GM12878 (cell line): ENCODE results near the gene MAPKAPK3. TPM values are rescaled to one million over a fixed set of nuclear protein-coding genes. Genes with fewer than 3 reads are reported as not detected.
A peak's percentile ranks its signal among the peaks of the same experiment; 100 is the strongest.

Experiments
- BHLHE40 ChIP-seq, 2 experiments: fragments of 450-650 bp in 1 of 2; IDR thresholded peaks; 2 replicates each; pipeline ENCODE4 v1.6.1; 2011 to 2017; ENCODE audit warnings: low read depth in 2 of 2, borderline replicate concordance in 1 of 2, improper control_type of control experiment in 1 of 2, low read length in 1 of 2, mild to moderate bottlenecking in 1 of 2
- CHD1 ChIP-seq: IDR thresholded peaks from 2 replicates; pipeline ENCODE4 v1.6.1; 2012; ENCODE audit warnings: low read depth, low read length, improper control_type of control experiment
- CREM ChIP-seq: IDR thresholded peaks from 2 replicates; pipeline ENCODE4 v1.6.1; 2014; ENCODE audit warnings: antibody characterized with exemption, low read depth
- DPF2 ChIP-seq: fragments of 450-650 bp; IDR thresholded peaks from 2 replicates; pipeline ENCODE4 v1.6.1; 2017; ENCODE audit warnings: mild to moderate bottlenecking
- EED ChIP-seq: sonication (generic); IDR thresholded peaks from 2 replicates; pipeline ENCODE4 v1.6.1; 2016; ENCODE audit warnings: antibody characterized with exemption, low read depth
- EGR1 ChIP-seq, 2 experiments: IDR thresholded peaks; 1 replicate in 1 of 2; 2 replicates in 1 of 2; pipeline ENCODE4 v1.6.1; 2011 to 2012; ENCODE audit warnings: low read depth in 2 of 2, low read length in 2 of 2, borderline replicate concordance in 1 of 2, mild to moderate bottlenecking in 1 of 2, moderate library complexity in 1 of 2
- GABPA ChIP-seq: IDR thresholded peaks from 2 replicates; pipeline ENCODE4 v1.6.1; 2014; ENCODE audit warnings: antibody characterized with exemption, low read depth, mild to moderate bottlenecking, inconsistent platforms
- HDAC2 ChIP-seq: fragments of 200-600 bp; sonication (generic); IDR thresholded peaks from 2 replicates; pipeline ENCODE4 v1.6.1; 2017
- IKZF2 ChIP-seq, 2 experiments: fragments of 450-650 bp; IDR thresholded peaks; 2 replicates each; pipeline ENCODE4 v1.6.1; 2017; ENCODE audit warnings: mild to moderate bottlenecking in 2 of 2, moderate library complexity in 2 of 2
- MYC ChIP-seq: IDR thresholded peaks from 2 replicates; pipeline ENCODE4 v1.6.1; 2011; ENCODE audit warnings: mild to moderate bottlenecking, low read length, moderate library complexity, inconsistent platforms; ENCODE audit not compliant: insufficient read depth, insufficient replicate concordance, insufficient read length, severe bottlenecking
- NRF1 ChIP-seq: conservative IDR thresholded peaks from 2 replicates; pipeline ENCODE4 v1.6.1; 2011; ENCODE audit warnings: mild to moderate bottlenecking, low read depth, low read length, improper control_type of control experiment
- POLR2A ChIP-seq: IDR thresholded peaks from 2 replicates; pipeline ENCODE4 v1.6.1; 2011; ENCODE audit warnings: low read depth, mild to moderate bottlenecking, low read length
- RB1 ChIP-seq: fragments of 450-650 bp; formaldehyde crosslinking; IDR thresholded peaks from 2 replicates; pipeline ENCODE4 v1.6.1; 2017; ENCODE audit warnings: mild to moderate bottlenecking, borderline replicate concordance
- SIN3A ChIP-seq: IDR thresholded peaks from 2 replicates; pipeline ENCODE4 v1.6.1; 2012; ENCODE audit warnings: low read depth, low read length, improper control_type of control experiment
- SMAD1 ChIP-seq: fragments of 450-650 bp; IDR thresholded peaks from 2 replicates; pipeline ENCODE4 v1.6.1; 2018; ENCODE audit warnings: mild to moderate bottlenecking, low read depth; ENCODE audit not compliant: partially characterized antibody
- SRF ChIP-seq, 2 experiments: IDR thresholded peaks; 2 replicates each; pipeline ENCODE4 v1.6.1; 2011; ENCODE audit warnings: low read depth in 2 of 2, low read length in 2 of 2, mild to moderate bottlenecking in 1 of 2, moderate library complexity in 1 of 2
- STAT3 ChIP-seq: IDR thresholded peaks from 2 replicates; pipeline ENCODE4 v1.6.1; 2011; ENCODE audit warnings: low read depth, low read length, improper control_type of control experiment
- YBX1 ChIP-seq: fragments of 450-650 bp; IDR thresholded peaks from 2 replicates; pipeline ENCODE4 v1.6.1; 2016; ENCODE audit warnings: antibody characterized with exemption
- ZBED1 ChIP-seq: IDR thresholded peaks from 2 replicates; pipeline ENCODE4 v1.6.1; 2016; ENCODE audit warnings: borderline replicate concordance
- ZZZ3 ChIP-seq: IDR thresholded peaks from 2 replicates; pipeline ENCODE4 v1.6.1; 2011; ENCODE audit warnings: low read depth; ENCODE audit not compliant: control insufficient read depth, insufficient read length
- polyA plus RNA-seq, 11 experiments: library from polyadenylated mRNA; depleted of rRNA in 4 of 11; unstranded in 6 of 11; stranded (reverse) in 5 of 11; fragments of >200 nt; fragmentation: Nextera tagmentation in 4 of 11; fragmentation: Illumina TruSeq in 1 of 11; extraction: Ambion mirVana in 4 of 11; extraction: Trizol in 1 of 11; gene quantifications; 1 replicate in 1 of 11; 2 replicates in 10 of 11; pipeline versions ENCODE4 v1.2.1 to v1.2.3, GENCODE V29; 2011 to 2016; ENCODE audit warnings: inconsistent platforms in 2 of 11, missing spikeins in 2 of 11, low read depth in 1 of 11
- total RNA-seq, 4 experiments: library from RNA; depleted of rRNA in 3 of 4; stranded (reverse); fragments of >200 nt in 3 of 4; fragmentation: Illumina TruSeq in 1 of 4; extraction: Trizol in 1 of 4; gene quantifications; 2 replicates each; pipeline versions ENCODE4 v1.2.1 to v1.2.3, GENCODE V29; 2013 to 2021
- TF ChIP-seq, protein P1 (sequence below): fragments of 450-650 bp; IDR thresholded peaks from 2 replicates; pipeline ENCODE4 v1.6.1; 2017; ENCODE audit warnings: mild to moderate bottlenecking, moderate library complexity
- TF ChIP-seq, protein P2 (sequence below): IDR thresholded peaks from 2 replicates; pipeline ENCODE4 v1.6.1; 2012; ENCODE audit warnings: low read depth, low read length, improper control_type of control experiment
- TF ChIP-seq, protein P3 (sequence below): IDR thresholded peaks from 2 replicates; pipeline ENCODE4 v1.6.1; 2011; ENCODE audit warnings: mild to moderate bottlenecking, low read depth, low read length, moderate library complexity; ENCODE audit not compliant: insufficient replicate concordance
- TF ChIP-seq, protein P4 (sequence below): IDR thresholded peaks from 2 replicates; pipeline ENCODE4 v1.6.1; 2011; ENCODE audit warnings: borderline replicate concordance, low read depth, mild to moderate bottlenecking, moderate library complexity, mixed read lengths, low read length; ENCODE audit not compliant: insufficient read depth; ENCODE audit errors: extremely low read length

Gene MAPKAPK3
- total and polyA plus RNA-seq, 10 of the 15 experiments (the other 5 are each of a cell fraction or from before 2014, with no cell fraction given) = 7.9 to 66.0 (median 39.0) TPM

DNA sequence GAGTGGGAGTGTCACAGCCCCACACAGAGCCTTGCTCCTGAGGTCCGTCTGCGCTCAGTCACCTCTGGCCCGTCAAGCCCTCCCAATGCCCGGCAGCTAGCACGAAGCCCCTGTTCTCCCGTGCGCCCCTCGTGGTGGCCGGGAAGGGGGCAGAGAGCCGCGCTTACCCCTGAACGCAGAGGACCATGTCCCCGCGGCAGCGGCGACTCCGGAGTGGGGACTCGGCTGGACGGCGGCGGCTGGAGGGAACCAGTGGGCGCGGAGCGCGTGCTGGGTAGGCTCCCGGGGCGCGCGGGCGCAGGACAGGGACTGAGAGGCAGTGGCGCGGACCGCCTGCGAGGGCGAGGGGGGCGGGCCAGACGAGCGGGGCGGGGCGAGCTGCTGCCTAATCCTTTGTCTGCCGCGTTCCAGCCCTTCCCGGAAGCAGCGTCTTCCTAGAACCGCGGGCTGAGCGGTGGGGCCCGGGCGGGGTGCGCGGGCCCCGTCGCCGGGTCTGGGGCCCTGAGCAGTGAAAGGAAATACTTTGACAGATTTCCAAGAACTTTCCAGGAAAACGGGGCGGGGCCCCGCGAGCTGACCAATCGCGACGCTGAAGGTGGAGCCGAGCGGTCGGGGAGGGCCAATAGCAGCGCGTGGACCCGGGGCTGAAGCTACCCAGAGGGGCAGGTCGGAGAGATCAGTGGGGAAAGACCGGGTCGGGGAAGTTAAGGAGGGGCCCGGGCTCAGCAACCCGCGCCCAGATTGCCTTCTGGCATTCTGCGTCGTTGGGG is 5.3 kb upstream of the MAPKAPK3 start, which contains the start of gene CISH (continued):
- TF ChIP-seq NRF1 = 0 out of 2 replicates have a peak, but pooled peaks have one; percentile 17
- TF ChIP-seq, protein P1, sequence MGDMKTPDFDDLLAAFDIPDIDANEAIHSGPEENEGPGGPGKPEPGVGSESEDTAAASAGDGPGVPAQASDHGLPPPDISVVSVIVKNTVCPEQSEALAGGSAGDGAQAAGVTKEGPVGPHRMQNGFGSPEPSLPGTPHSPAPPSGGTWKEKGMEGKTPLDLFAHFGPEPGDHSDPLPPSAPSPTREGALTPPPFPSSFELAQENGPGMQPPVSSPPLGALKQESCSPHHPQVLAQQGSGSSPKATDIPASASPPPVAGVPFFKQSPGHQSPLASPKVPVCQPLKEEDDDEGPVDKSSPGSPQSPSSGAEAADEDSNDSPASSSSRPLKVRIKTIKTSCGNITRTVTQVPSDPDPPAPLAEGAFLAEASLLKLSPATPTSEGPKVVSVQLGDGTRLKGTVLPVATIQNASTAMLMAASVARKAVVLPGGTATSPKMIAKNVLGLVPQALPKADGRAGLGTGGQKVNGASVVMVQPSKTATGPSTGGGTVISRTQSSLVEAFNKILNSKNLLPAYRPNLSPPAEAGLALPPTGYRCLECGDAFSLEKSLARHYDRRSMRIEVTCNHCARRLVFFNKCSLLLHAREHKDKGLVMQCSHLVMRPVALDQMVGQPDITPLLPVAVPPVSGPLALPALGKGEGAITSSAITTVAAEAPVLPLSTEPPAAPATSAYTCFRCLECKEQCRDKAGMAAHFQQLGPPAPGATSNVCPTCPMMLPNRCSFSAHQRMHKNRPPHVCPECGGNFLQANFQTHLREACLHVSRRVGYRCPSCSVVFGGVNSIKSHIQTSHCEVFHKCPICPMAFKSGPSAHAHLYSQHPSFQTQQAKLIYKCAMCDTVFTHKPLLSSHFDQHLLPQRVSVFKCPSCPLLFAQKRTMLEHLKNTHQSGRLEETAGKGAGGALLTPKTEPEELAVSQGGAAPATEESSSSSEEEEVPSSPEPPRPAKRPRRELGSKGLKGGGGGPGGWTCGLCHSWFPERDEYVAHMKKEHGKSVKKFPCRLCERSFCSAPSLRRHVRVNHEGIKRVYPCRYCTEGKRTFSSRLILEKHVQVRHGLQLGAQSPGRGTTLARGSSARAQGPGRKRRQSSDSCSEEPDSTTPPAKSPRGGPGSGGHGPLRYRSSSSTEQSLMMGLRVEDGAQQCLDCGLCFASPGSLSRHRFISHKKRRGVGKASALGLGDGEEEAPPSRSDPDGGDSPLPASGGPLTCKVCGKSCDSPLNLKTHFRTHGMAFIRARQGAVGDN = peak; percentile 78
- TF ChIP-seq CREM = no peak
- TF ChIP-seq, protein P2, sequence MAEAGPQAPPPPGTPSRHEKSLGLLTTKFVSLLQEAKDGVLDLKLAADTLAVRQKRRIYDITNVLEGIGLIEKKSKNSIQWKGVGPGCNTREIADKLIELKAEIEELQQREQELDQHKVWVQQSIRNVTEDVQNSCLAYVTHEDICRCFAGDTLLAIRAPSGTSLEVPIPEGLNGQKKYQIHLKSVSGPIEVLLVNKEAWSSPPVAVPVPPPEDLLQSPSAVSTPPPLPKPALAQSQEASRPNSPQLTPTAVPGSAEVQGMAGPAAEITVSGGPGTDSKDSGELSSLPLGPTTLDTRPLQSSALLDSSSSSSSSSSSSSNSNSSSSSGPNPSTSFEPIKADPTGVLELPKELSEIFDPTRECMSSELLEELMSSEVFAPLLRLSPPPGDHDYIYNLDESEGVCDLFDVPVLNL = no peak
- TF ChIP-seq CHD1 = no peak
- TF ChIP-seq DPF2 = peak; percentile 50
- TF ChIP-seq YBX1 = no peak
- no peak for TF ChIP-seq SRF (IDR thresholded peaks at IDR 0.05; ENCODE audit: low read depth in 2 of 2, low read length in 2 of 2)
- TF ChIP-seq POLR2A = peak; percentile 86
- TF ChIP-seq ZBED1 = no peak
- no peak; the same call in 1 of the 2 replicates for TF ChIP-seq SIN3A
- no peak for TF ChIP-seq HDAC2
- no peak for TF ChIP-seq EED
- TF ChIP-seq STAT3 = no peak
- no peak for TF ChIP-seq ZZZ3
- no peak for TF ChIP-seq MYC
- TF ChIP-seq RB1 = peak; percentile 87; the same call in 1 of the 2 replicates
- TF ChIP-seq GABPA = no peak
- TF ChIP-seq, protein P3, sequence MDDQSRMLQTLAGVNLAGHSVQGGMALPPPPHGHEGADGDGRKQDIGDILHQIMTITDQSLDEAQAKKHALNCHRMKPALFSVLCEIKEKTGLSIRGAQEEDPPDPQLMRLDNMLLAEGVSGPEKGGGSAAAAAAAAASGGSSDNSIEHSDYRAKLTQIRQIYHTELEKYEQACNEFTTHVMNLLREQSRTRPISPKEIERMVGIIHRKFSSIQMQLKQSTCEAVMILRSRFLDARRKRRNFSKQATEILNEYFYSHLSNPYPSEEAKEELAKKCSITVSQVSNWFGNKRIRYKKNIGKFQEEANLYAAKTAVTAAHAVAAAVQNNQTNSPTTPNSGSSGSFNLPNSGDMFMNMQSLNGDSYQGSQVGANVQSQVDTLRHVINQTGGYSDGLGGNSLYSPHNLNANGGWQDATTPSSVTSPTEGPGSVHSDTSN = no peak
- 0 out of 3 replicates have a peak, but pooled peaks of 1 of the 2 experiments have one; percentile 28 for TF ChIP-seq EGR1 (IDR thresholded peaks at IDR 0.05; ENCODE audit: borderline replicate concordance in 1 of 2, low read depth in 2 of 2, low read length in 2 of 2)
- TF ChIP-seq BHLHE40 (IDR thresholded peaks at IDR 0.05; ENCODE audit: borderline replicate concordance in 1 of 2, low read depth in 2 of 2, low read length in 1 of 2) = peak; percentile 18 to 75; a peak in 3 of 4 replicates
- peak; percentile 46 to 51; a peak in 2 of 4 replicates for TF ChIP-seq IKZF2 (IDR thresholded peaks at IDR 0.05)
- TF ChIP-seq, protein P4, sequence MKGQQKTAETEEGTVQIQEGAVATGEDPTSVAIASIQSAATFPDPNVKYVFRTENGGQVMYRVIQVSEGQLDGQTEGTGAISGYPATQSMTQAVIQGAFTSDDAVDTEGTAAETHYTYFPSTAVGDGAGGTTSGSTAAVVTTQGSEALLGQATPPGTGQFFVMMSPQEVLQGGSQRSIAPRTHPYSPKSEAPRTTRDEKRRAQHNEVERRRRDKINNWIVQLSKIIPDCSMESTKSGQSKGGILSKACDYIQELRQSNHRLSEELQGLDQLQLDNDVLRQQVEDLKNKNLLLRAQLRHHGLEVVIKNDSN = no peak
- TF ChIP-seq SMAD1 = no peak
